SU-DHL-6 (cell line): ENCODE measurements around the gene NPAS3.

Experiments used
- CTCF ChIP-seq: fragments of 200-600 bp; sonication (generic); IDR thresholded peaks from one replicate; pipeline ENCODE4 v1.5.1; 2017; ENCODE audit warnings: antibody characterized with exemption, mild to moderate bottlenecking, low read length, moderate library complexity; ENCODE audit not compliant: insufficient read depth, poor library complexity, severe bottlenecking
- EZH2phosphoT487 ChIP-seq: fragments of 200-600 bp; sonication (generic), shearing (Covaris generic); conservative IDR thresholded peaks from 2 replicates; pipeline ENCODE4 v1.6.1; 2018; ENCODE audit warnings: mild to moderate bottlenecking, antibody characterized with exemption, low read length, moderate library complexity, mixed read lengths

DNA sequence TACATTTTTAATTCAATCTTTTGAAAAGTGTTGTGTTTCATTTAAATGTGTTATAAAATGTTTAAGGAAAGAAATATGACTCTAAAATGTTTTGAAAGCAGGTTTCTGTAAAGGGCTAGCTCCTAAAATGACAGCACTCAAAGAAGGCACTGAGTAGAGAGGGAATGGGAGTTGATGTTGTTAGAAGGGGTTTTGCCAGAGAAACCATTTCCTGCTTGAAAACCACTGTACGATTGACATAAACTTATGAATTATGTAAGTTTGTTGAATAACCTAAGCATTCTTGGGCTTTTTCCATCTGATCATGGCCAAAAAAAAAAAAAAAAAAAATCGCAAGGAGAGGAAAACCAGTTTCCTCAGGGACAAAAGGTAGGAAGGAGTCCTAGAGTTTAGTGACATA is 778.2 kb downstream of the NPAS3 start:
- TF ChIP-seq CTCF (no peak), EZH2phosphoT487 (no peak)
